ENCODE data around the gene PYGB. TPM values are rescaled to one million over a fixed set of nuclear protein-coding genes. Genes with fewer than 3 reads are reported as not detected.

Gene PYGB
- total RNA-seq, 1 experiment from 2014 or later: 192 TPM

- H3K4me3 ChIP-seq: no peak overlapping the region
- DNase-seq (ENCODE audit: low read depth in 1 of 2, low spot score in 2 of 2): peak in 1 of 2 experiments; percentile 38
- H3K27me3 ChIP-seq (replicated peaks): no peaks in the 10 kb centered on the region
- H3K9me3 ChIP-seq (replicated peaks): no peaks in the 10 kb centered on the region
- H3K36me3 ChIP-seq: peaks cover 100% of the 10 kb centered on the region
- H3K4me1 ChIP-seq (replicated peaks): no peaks in the 10 kb centered on the region
- no peak overlapping the region for H3K27ac ChIP-seq
These were observed 29.3 kb downstream of the PYGB start for GRCh38 chr20:25277051-25277801.

GRCh38 chr20:25277941-25278521, 30.1 kb downstream of the PYGB start:
- Histone ChIP-seq H3K36me3 (peaks cover 100% of the 10 kb centered on the region), H3K27me3 (replicated peaks) (no peaks in the 10 kb centered on the region), H3K9me3 (replicated peaks) (no peaks in the 10 kb centered on the region), H3K4me1 (replicated peaks) (no peaks in the 10 kb centered on the region), H3K27ac (no peak overlapping the region), H3K4me3 (no peak overlapping the region)
- peak in 1 of 2 experiments; percentile 38 for DNase-seq (ENCODE audit: low read depth in 1 of 2, low spot score in 2 of 2)

GRCh38 chr20:25278636-25279361, 30.9 kb downstream of the PYGB start:
- H3K4me1 ChIP-seq (replicated peaks): no peaks in the 10 kb centered on the region
- H3K36me3 ChIP-seq: peaks cover 100% of the 10 kb centered on the region
- H3K27me3 ChIP-seq (replicated peaks): no peaks in the 10 kb centered on the region
- H3K9me3 ChIP-seq (replicated peaks): no peaks in the 10 kb centered on the region
- H3K27ac ChIP-seq: no peak overlapping the region
- peak in 1 of 2 experiments; percentile 35 for DNase-seq (ENCODE audit: low read depth in 1 of 2, low spot score in 2 of 2)
- H3K4me3 ChIP-seq: no peak overlapping the region

- no peak overlapping the region for H3K4me3 ChIP-seq
- H3K36me3 ChIP-seq: peaks cover 100% of the 10 kb centered on the region
- no peaks in the 10 kb centered on the region for H3K27me3 ChIP-seq (replicated peaks)
- peak in 1 of 2 experiments; percentile 28 for DNase-seq (ENCODE audit: low read depth in 1 of 2, low spot score in 2 of 2)
- no peaks in the 10 kb centered on the region for H3K4me1 ChIP-seq (replicated peaks)
- H3K27ac ChIP-seq: no peak overlapping the region
- H3K9me3 ChIP-seq (replicated peaks): no peaks in the 10 kb centered on the region
These were observed 31.5 kb downstream of the PYGB start for GRCh38 chr20:25279403-25279802.

- no peak for DNase-seq (ENCODE audit: low read depth in 1 of 2, low spot score in 2 of 2)
- peaks cover 100% of the 10 kb centered on the region for H3K36me3 ChIP-seq
- H3K4me3 ChIP-seq: no peak overlapping the region
- no peak overlapping the region for H3K27ac ChIP-seq
- no peaks in the 10 kb centered on the region for H3K9me3 ChIP-seq (replicated peaks)
- no peaks in the 10 kb centered on the region for H3K4me1 ChIP-seq (replicated peaks)
- H3K27me3 ChIP-seq (replicated peaks): no peaks in the 10 kb centered on the region
These were observed 32.2 kb downstream of the PYGB start for GRCh38 chr20:25280051-25280573.

- H3K4me1 ChIP-seq (replicated peaks): no peaks in the 10 kb centered on the region
- H3K4me3 ChIP-seq: no peak overlapping the region
- H3K9me3 ChIP-seq (replicated peaks): no peaks in the 10 kb centered on the region
- H3K27me3 ChIP-seq (replicated peaks): no peaks in the 10 kb centered on the region
- H3K27ac ChIP-seq: no peak overlapping the region
- DNase-seq (ENCODE audit: low read depth in 1 of 2, low spot score in 2 of 2): peak in 1 of 2 experiments; percentile 41
- peaks cover 100% of the 10 kb centered on the region for H3K36me3 ChIP-seq
These were observed 33.0 kb downstream of the PYGB start for GRCh38 chr20:25280574-25281535.

DNA sequence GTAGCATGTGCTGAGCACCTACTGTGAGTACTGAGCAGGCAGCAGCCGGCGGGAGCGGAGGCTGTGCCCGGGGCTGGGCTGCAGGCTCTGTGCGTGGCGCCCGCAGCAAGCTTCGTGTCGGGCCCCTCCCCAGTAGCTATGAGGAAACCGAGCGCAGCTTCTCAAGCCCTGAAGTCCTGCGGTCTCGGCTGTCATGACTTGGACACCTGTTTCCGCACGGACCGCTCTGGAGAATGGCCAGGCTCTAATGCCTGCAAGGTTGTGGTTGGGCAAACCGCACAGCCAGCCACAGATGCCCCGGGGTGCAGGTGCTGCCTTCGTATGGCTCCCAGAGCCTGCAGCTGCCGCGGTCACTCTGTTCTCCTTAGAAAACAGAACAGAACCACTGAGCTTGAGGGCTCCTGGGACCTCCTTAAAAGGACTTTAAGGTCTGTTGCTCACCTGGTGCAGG, 33.7 kb downstream of the PYGB start:
- no peaks in the 10 kb centered on the region for H3K9me3 ChIP-seq (replicated peaks)
- H3K4me1 ChIP-seq (replicated peaks): no peaks in the 10 kb centered on the region
- H3K27ac ChIP-seq: no peak overlapping the region
- no peaks in the 10 kb centered on the region for H3K27me3 ChIP-seq (replicated peaks)
- peak in 1 of 2 experiments; percentile 37 for DNase-seq (ENCODE audit: low read depth in 1 of 2, low spot score in 2 of 2)
- H3K4me3 ChIP-seq: no peak overlapping the region
- H3K36me3 ChIP-seq: peaks cover 100% of the 10 kb centered on the region

GRCh38 chr20:25282034-25282781, 34.3 kb downstream of the PYGB start:
- DNase-seq (ENCODE audit: low read depth in 1 of 2, low spot score in 2 of 2): peak in 1 of 2 experiments; percentile 41
- Histone ChIP-seq H3K4me1 (replicated peaks) (no peaks in the 10 kb centered on the region), H3K9me3 (replicated peaks) (no peaks in the 10 kb centered on the region), H3K36me3 (peaks cover 100% of the 10 kb centered on the region), H3K27me3 (replicated peaks) (no peaks in the 10 kb centered on the region), H3K27ac (no peak overlapping the region), H3K4me3 (no peak overlapping the region)

- no peaks in the 10 kb centered on the region for H3K4me1 ChIP-seq (replicated peaks)
- H3K36me3 ChIP-seq: peaks cover 100% of the 10 kb centered on the region
- no peak overlapping the region for H3K4me3 ChIP-seq
- peak in 1 of 2 experiments; percentile 41 for DNase-seq (ENCODE audit: low read depth in 1 of 2, low spot score in 2 of 2)
- H3K27me3 ChIP-seq (replicated peaks): no peaks in the 10 kb centered on the region
- no peak overlapping the region for H3K27ac ChIP-seq
- no peaks in the 10 kb centered on the region for H3K9me3 ChIP-seq (replicated peaks)
These were observed 34.9 kb downstream of the PYGB start for GRCh38 chr20:25282796-25283195.

DNA sequence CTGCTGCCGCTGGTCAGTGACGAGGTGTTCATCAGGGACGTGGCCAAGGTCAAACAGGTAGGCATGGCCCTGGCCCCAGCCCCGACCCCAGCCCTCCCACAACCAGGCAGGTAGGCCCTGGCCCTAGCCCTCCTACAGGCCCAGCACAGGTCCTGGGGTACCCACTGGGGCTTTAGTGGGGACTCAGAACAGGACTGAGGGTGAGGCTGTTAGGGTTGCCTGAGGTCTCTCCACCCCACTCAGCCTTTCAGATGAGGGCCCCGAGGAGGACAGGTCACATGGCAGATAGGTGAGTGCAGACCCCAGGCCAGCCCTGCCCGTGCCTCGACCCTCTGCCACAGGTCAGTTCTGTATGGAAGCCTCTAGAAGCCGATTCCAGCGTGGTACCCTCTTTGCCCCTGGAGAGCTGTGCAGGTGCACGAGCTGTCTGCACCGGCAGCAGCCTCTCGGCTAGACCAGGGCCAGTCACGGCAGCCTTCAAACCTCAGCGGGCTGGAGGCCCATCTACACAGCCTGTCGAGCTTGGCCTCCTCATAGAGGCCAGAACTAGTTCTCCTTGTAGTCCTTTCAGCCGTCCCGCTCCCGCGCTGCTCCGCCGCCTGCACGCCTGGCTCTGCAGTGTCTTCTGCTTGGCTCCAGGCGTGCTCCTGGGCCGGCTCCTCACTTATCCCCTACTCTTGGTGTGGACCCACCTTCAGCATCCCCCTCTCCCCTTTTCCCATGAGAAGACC, 35.5 kb downstream of the PYGB start:
- Histone ChIP-seq H3K4me3 (no peak overlapping the region), H3K27me3 (replicated peaks) (no peaks in the 10 kb centered on the region), H3K4me1 (replicated peaks) (no peaks in the 10 kb centered on the region), H3K36me3 (peaks cover 100% of the 10 kb centered on the region), H3K27ac (no peak overlapping the region), H3K9me3 (replicated peaks) (no peaks in the 10 kb centered on the region)
- peak in 1 of 2 experiments; percentile 34 for DNase-seq (ENCODE audit: low read depth in 1 of 2, low spot score in 2 of 2)

DNA sequence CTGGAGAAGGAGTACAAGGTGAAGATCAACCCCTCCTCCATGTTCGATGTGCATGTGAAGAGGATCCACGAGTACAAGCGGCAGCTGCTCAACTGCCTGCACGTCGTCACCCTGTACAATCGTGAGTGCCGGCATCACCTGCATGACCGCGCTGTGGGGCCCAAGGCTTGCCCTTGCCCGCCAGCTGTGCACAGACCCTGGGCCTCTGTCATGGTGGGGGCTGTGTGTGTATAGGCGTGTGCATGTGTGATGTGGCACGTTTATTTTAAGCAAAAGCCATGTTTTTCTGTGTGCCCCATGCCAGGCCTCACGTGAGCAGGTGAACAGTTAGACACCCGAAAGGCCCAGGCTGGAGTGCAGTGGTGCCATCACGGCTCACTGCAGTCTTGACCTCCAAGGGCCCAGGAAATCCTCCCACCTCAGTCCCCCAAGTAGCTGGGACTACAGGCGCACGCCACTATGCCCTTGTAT, 36.3 kb downstream of the PYGB start:
- Histone ChIP-seq H3K27ac (no peak overlapping the region), H3K4me3 (no peak overlapping the region), H3K27me3 (replicated peaks) (no peaks in the 10 kb centered on the region), H3K9me3 (replicated peaks) (no peaks in the 10 kb centered on the region), H3K4me1 (replicated peaks) (no peaks in the 10 kb centered on the region), H3K36me3 (peaks cover 100% of the 10 kb centered on the region)
- DNase-seq (ENCODE audit: low read depth in 1 of 2, low spot score in 2 of 2): peak in 1 of 2 experiments; percentile 33

All from SJSA1 (cell line).